ENCODE results near the gene COL5A1. TPM values are rescaled to one million over a fixed set of nuclear protein-coding genes. Genes with fewer than 3 reads are reported as not detected.

The COL5A1 gene
- total RNA-seq, 1 donor from 2014 or later = 99.6 TPM

- TF ChIP-seq CTCF (IDR thresholded peaks at IDR 0.05) = no peak
- Histone ChIP-seq H3K27me3 (no peaks in the 10 kb centered on the region), H3K27ac (no peak overlapping the region), H3K4me3 (no peak overlapping the region), H3K9me3 (no peaks in the 10 kb centered on the region), H3K36me3 (peaks cover 23 to 34% of the 10 kb centered on the region in 2 donors), H3K4me1 (peaks cover 0 to 3% of the 10 kb centered on the region in 2 donors)
- intact Hi-C loops (cut with DNase I) = no loop called here
- no peak for DNase-seq (ENCODE audit: low spot score in 2 of 2)
Measured at GRCh38 chr9:134730011-134730760, 88.6 kb downstream of the COL5A1 start.

GRCh38 chr9:134730761-134731496 is 89.3 kb downstream of the COL5A1 start:
- DNase-seq (ENCODE audit: low spot score in 2 of 2) = no peak
- H3K9me3 ChIP-seq = no peaks in the 10 kb centered on the region
- no peak overlapping the region for H3K4me3 ChIP-seq
- H3K27ac ChIP-seq = no peak overlapping the region
- no peak for TF ChIP-seq CTCF (IDR thresholded peaks at IDR 0.05)
- H3K4me1 ChIP-seq = peaks cover 0 to 3% of the 10 kb centered on the region in 2 donors
- H3K36me3 ChIP-seq = peaks cover 23 to 40% of the 10 kb centered on the region in 2 donors
- no peaks in the 10 kb centered on the region for H3K27me3 ChIP-seq
- intact Hi-C loops (cut with DNase I) = no loop called here

GRCh38 chr9:134731497-134732391 is 90.1 kb downstream of the COL5A1 start:
- Histone ChIP-seq H3K4me3 (no peak overlapping the region), H3K9me3 (no peaks in the 10 kb centered on the region), H3K36me3 (peaks cover 23 to 40% of the 10 kb centered on the region in 2 donors), H3K27ac (no peak overlapping the region), H3K27me3 (no peaks in the 10 kb centered on the region), H3K4me1 (peaks cover 0 to 3% of the 10 kb centered on the region in 2 donors)
- intact Hi-C loops (cut with DNase I) = no loop called here
- no peak for DNase-seq (ENCODE audit: low spot score in 2 of 2)
- TF ChIP-seq CTCF (IDR thresholded peaks at IDR 0.05) = no peak

GRCh38 chr9:134732392-134733110 is 90.9 kb downstream of the COL5A1 start:
- H3K27me3 ChIP-seq = no peaks in the 10 kb centered on the region
- peaks cover 18 to 36% of the 10 kb centered on the region in 2 donors for H3K36me3 ChIP-seq
- no peaks in the 10 kb centered on the region for H3K9me3 ChIP-seq
- no peak for DNase-seq (ENCODE audit: low spot score in 2 of 2)
- no peak overlapping the region for H3K4me3 ChIP-seq
- peaks cover 0 to 3% of the 10 kb centered on the region in 2 donors for H3K4me1 ChIP-seq
- no peak for TF ChIP-seq CTCF (IDR thresholded peaks at IDR 0.05)
- no peak overlapping the region for H3K27ac ChIP-seq
- intact Hi-C loops (cut with DNase I) = no loop called here
